ENCODE data around the gene ZMYND19.

DNA sequence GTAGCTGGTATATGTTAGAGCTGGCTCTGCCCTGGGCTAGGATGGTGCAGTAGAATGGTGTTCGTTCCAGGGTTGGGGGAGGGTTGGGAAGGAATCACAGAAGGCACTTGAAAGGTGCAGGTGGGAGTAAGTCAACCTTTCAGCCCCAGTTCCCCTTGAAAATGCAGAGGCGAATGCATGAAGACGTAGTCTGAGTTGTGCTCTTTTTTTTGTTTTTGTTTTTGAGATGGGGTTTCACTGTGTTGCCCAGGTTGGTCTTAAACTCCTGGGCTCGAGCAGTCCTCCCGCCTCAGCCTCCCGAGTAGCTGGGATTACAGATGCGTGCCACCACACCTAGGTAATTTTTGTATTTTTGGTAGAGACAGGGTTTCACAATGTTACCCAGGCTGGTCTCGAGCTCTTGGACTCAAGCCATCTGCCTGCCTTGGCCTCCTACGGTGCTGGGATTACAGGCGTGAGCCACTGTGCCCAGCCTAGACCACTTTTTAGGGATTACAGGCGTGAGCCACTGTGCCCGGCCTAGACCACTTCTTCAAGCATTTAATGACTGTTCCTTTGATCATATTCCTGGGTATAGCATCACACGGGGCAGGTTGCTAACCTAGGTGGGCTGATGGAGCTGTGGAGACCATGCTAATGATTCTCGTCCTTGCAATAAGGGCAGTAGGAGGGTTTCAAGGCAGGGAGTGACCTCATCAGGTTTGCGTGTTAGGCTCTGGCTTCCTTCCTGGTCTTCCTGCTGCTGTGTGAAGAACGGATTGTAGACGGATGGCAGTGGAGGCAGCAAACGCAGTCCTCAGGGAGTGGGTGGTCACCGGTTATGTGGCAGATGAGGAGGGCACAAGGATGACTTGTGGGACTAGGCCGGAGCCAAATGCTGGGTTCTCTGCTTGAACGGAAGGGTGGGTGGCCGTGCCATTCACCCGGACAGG lies 42.2 kb upstream of the ZMYND19 start:
- TF ChIP-seq POLR2A (IDR thresholded peaks at IDR 0.05; ENCODE audit: low read depth, low read length), result no peak
- TF ChIP-seq, protein P1, sequence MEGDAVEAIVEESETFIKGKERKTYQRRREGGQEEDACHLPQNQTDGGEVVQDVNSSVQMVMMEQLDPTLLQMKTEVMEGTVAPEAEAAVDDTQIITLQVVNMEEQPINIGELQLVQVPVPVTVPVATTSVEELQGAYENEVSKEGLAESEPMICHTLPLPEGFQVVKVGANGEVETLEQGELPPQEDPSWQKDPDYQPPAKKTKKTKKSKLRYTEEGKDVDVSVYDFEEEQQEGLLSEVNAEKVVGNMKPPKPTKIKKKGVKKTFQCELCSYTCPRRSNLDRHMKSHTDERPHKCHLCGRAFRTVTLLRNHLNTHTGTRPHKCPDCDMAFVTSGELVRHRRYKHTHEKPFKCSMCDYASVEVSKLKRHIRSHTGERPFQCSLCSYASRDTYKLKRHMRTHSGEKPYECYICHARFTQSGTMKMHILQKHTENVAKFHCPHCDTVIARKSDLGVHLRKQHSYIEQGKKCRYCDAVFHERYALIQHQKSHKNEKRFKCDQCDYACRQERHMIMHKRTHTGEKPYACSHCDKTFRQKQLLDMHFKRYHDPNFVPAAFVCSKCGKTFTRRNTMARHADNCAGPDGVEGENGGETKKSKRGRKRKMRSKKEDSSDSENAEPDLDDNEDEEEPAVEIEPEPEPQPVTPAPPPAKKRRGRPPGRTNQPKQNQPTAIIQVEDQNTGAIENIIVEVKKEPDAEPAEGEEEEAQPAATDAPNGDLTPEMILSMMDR (IDR thresholded peaks at IDR 0.05; ENCODE audit: extremely low read depth in 1 of 2, insufficient read depth in 1 of 2, low read depth in 1 of 2, low read length in 2 of 2), result no peak
- no peak for TF ChIP-seq POLR2AphosphoS5 (IDR thresholded peaks at IDR 0.05; ENCODE audit: insufficient read depth, low read depth, low read length)
